ENCODE results near the gene PHYHD1. TPM values are rescaled to one million over a fixed set of nuclear protein-coding genes. Genes with fewer than 3 reads are reported as not detected.

PHYHD1 gene
- total and polyA plus RNA-seq, 2 of the 13 experiments (the other 11 are each of a cell fraction or from before 2014, with no cell fraction given), result 10.6 to 25.3 TPM

DNA sequence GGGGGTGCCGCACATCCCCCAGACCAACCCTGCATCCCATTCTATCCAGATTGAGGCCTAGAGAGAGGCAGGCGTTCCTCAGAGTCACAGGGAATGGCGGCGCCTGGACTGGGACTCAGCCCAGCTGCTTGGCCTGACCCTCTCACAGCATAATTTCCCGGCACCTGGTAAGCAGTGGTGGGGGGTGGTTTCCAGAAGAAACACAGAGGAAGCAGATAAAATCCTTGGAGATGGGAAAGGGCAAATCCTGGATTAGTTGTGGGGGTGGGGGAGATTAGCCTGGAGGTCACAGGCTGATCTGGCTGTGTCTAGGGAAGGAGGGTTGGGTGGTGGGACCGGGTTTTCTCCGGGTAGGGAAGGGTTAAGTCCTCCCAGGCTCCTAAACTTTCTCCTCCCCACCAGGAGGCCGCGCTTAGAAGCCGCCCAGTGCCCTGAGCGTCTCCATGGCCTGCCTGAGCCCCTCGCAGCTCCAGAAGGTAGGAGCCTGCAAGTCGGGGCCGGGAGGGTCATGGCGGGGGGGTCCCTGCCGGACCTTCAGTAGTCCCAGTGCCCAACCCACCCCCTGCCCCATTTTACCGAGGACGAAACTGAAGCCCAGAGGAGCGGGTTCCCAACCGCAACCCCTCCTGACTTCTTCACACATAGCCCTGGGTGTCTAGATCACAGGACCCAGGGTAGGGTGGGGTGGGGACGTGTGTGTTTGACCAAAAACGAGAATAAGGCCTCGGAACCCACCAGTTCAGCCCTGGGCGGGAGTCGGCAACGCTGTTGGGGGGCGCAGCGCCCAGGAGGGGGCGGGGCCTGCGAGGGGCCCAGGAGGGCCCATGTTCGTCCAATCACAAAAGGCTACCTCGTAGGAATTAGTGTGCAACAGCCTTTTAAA, 1.3 kb downstream of the PHYHD1 start (continued):
- TF ChIP-seq, protein P1, sequence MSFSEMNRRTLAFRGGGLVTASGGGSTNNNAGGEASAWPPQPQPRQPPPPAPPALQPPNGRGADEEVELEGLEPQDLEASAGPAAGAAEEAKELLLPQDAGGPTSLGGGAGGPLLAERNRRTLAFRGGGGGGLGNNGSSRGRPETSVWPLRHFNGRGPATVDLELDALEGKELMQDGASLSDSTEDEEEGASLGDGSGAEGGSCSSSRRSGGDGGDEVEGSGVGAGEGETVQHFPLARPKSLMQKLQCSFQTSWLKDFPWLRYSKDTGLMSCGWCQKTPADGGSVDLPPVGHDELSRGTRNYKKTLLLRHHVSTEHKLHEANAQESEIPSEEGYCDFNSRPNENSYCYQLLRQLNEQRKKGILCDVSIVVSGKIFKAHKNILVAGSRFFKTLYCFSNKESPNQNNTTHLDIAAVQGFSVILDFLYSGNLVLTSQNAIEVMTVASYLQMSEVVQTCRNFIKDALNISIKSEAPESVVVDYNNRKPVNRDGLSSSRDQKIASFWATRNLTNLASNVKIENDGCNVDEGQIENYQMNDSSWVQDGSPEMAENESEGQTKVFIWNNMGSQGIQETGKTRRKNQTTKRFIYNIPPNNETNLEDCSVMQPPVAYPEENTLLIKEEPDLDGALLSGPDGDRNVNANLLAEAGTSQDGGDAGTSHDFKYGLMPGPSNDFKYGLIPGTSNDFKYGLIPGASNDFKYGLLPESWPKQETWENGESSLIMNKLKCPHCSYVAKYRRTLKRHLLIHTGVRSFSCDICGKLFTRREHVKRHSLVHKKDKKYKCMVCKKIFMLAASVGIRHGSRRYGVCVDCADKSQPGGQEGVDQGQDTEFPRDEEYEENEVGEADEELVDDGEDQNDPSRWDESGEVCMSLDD (CRISPR knock-in tag; IDR thresholded peaks at IDR 0.05; ENCODE audit: borderline replicate concordance), result 0 out of 2 replicates have a peak, but pooled peaks have one; percentile 24
- peak; percentile 63; the same call in 1 of the 2 replicates for TF ChIP-seq SALL1 (CRISPR knock-in tag; IDR thresholded peaks at IDR 0.05)
- peak; percentile 64 for TF ChIP-seq NFYC (CRISPR knock-in tag; IDR thresholded peaks at IDR 0.05)
- TF ChIP-seq MED1 (CRISPR knock-in tag; IDR thresholded peaks at IDR 0.05), result 0 out of 2 replicates have a peak, but pooled peaks have one; percentile 18
- TF ChIP-seq ZNF124 (CRISPR knock-in tag; IDR thresholded peaks at IDR 0.05), result no peak
- TF ChIP-seq MIER3 (CRISPR knock-in tag; IDR thresholded peaks at IDR 0.05; ENCODE audit: borderline replicate concordance), result peak; percentile 26; the same call in 1 of the 2 replicates
- TF ChIP-seq ZNF414 (CRISPR knock-in tag; IDR thresholded peaks at IDR 0.05), result no peak
- TF ChIP-seq HIVEP1 (CRISPR knock-in tag; IDR thresholded peaks at IDR 0.05), result 0 out of 2 replicates have a peak, but pooled peaks have one; percentile 14
- TF ChIP-seq ZNF782 (CRISPR knock-in tag; IDR thresholded peaks at IDR 0.05; ENCODE audit: borderline replicate concordance), result peak; percentile 20; the same call in 1 of the 2 replicates
- TF ChIP-seq KAT7 (CRISPR knock-in tag; IDR thresholded peaks at IDR 0.05; ENCODE audit: borderline replicate concordance), result 0 out of 2 replicates have a peak, but pooled peaks have one; percentile 55
- no peak for TF ChIP-seq TCF12 (IDR thresholded peaks at IDR 0.05)
- TF ChIP-seq TCF12 (CRISPR knock-in tag; IDR thresholded peaks at IDR 0.05), result no peak
- TF ChIP-seq KDM5A (IDR thresholded peaks at IDR 0.05; ENCODE audit: borderline replicate concordance, low read length), result no peak
- TF ChIP-seq ARNTL (CRISPR knock-in tag; IDR thresholded peaks at IDR 0.05), result peak; percentile 46; the same call in 1 of the 2 replicates
- peak; percentile 15; the same call in 1 of the 2 replicates for TF ChIP-seq ZKSCAN8 (CRISPR knock-in tag; IDR thresholded peaks at IDR 0.05; ENCODE audit: borderline replicate concordance)
- no peak for TF ChIP-seq ZNF251 (CRISPR knock-in tag; IDR thresholded peaks at IDR 0.05)
- TF ChIP-seq, protein P2, sequence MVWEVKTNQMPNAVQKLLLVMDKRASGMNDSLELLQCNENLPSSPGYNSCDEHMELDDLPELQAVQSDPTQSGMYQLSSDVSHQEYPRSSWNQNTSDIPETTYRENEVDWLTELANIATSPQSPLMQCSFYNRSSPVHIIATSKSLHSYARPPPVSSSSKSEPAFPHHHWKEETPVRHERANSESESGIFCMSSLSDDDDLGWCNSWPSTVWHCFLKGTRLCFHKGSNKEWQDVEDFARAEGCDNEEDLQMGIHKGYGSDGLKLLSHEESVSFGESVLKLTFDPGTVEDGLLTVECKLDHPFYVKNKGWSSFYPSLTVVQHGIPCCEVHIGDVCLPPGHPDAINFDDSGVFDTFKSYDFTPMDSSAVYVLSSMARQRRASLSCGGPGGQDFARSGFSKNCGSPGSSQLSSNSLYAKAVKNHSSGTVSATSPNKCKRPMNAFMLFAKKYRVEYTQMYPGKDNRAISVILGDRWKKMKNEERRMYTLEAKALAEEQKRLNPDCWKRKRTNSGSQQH (CRISPR knock-in tag; IDR thresholded peaks at IDR 0.05; ENCODE audit: low read depth), result no peak
- TF ChIP-seq HMGXB4 (CRISPR knock-in tag; IDR thresholded peaks at IDR 0.05; ENCODE audit: borderline replicate concordance in 1 of 2, low read depth in 1 of 2), result peak in 1 of 2 experiments; percentile 57; a peak in 2 of 4 replicates
- peak; percentile 86 for TF ChIP-seq PATZ1 (CRISPR knock-in tag; IDR thresholded peaks at IDR 0.05)
